Measurements from ENCODE around the gene MSANTD1. TPM values are rescaled to one million over a fixed set of nuclear protein-coding genes. Genes with fewer than 3 reads are reported as not detected.

MSANTD1 gene
- total RNA-seq, 4 donors from 2014 or later: 0.19 to 0.51 TPM; not detected in 2

- TF ChIP-seq, protein P1, sequence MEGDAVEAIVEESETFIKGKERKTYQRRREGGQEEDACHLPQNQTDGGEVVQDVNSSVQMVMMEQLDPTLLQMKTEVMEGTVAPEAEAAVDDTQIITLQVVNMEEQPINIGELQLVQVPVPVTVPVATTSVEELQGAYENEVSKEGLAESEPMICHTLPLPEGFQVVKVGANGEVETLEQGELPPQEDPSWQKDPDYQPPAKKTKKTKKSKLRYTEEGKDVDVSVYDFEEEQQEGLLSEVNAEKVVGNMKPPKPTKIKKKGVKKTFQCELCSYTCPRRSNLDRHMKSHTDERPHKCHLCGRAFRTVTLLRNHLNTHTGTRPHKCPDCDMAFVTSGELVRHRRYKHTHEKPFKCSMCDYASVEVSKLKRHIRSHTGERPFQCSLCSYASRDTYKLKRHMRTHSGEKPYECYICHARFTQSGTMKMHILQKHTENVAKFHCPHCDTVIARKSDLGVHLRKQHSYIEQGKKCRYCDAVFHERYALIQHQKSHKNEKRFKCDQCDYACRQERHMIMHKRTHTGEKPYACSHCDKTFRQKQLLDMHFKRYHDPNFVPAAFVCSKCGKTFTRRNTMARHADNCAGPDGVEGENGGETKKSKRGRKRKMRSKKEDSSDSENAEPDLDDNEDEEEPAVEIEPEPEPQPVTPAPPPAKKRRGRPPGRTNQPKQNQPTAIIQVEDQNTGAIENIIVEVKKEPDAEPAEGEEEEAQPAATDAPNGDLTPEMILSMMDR (IDR thresholded peaks at IDR 0.05; ENCODE audit: low read depth): no peak
These were observed 14.0 kb upstream of the MSANTD1 start for GRCh38 chr4:3235030-3235345.

DNA sequence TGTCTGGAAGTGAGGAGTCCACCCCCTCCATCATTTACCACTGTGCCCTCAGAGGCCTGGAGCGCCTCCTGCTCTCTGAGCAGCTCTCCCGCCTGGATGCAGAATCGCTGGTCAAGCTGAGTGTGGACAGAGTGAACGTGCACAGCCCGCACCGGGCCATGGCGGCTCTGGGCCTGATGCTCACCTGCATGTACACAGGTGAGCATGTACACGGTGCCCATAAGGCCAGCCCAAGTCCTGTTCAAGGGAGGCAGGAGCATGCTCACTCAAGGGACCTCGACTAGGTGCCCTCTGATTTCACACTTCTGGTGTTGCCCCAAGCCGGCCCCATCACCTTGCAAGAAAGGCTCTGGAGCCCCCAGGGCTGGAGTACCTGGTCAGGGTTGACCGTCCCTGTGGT lies 13.4 kb upstream of the MSANTD1 start:
- TF ChIP-seq, protein P1 (IDR thresholded peaks at IDR 0.05; ENCODE audit: low read depth): no peak

- TF ChIP-seq, protein P1 (IDR thresholded peaks at IDR 0.05; ENCODE audit: low read depth): no peak
These were observed 12.6 kb upstream of the MSANTD1 start for GRCh38 chr4:3236326-3236878.

GRCh38 chr4:3237266-3237665 lies 11.7 kb upstream of the MSANTD1 start:
- TF ChIP-seq, protein P1 (IDR thresholded peaks at IDR 0.05; ENCODE audit: low read depth): no peak

GRCh38 chr4:3237712-3238560 lies 11.0 kb upstream of the MSANTD1 start:
- TF ChIP-seq, protein P1 (IDR thresholded peaks at IDR 0.05; ENCODE audit: low read depth): no peak

DNA sequence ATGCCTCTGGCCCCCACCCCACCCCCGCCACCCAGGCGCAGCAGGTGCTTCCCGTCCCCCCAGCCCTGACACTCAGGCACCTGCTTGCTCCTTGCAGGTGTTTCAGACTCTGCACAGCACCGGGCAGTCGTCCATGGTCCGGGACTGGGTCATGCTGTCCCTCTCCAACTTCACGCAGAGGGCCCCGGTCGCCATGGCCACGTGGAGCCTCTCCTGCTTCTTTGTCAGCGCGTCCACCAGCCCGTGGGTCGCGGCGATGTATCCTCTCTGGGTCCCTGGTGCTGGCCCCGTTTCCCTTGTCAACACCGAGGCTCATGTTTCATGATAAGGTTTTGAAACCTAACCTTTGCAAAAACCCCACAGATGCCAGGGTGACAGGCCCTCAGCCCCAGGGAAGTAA lies 10.2 kb upstream of the MSANTD1 start:
- TF ChIP-seq, protein P1 (IDR thresholded peaks at IDR 0.05; ENCODE audit: low read depth): no peak

DNA sequence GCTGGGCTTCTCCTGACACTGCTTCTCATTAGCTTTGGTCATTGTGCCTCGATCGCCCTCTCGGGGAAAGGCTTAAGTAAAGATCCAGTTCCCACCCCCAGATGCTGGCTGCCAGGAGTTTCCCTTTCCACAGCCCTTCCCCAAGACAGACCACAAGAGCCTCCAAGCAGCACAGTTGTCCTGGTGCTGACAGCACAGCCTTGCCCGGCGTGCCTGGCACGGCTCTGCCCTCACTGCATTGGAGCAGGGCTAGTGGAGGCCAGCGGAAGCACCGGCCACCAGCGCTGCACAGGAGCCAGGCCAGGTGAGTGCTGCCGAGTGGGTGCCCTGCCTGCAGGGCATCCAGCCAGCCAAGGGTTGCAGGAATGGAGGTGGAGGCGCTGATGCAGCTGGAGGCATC lies 9.7 kb upstream of the MSANTD1 start:
- TF ChIP-seq, protein P1 (IDR thresholded peaks at IDR 0.05; ENCODE audit: low read depth): no peak

Measured in subcutaneous adipose tissue (tissue), 4 donors.